GM03348 (cell line): Measurements from ENCODE around the gene CTDNEP1.
A peak's percentile ranks its signal among the peaks of the same experiment; 100 is the strongest.

Experiments
- DNase-seq: peaks from one replicate; pipeline ENCODE4 v3.0.0; 2012; ENCODE audit warnings: low spot score

The CTDNEP1 gene

DNA sequence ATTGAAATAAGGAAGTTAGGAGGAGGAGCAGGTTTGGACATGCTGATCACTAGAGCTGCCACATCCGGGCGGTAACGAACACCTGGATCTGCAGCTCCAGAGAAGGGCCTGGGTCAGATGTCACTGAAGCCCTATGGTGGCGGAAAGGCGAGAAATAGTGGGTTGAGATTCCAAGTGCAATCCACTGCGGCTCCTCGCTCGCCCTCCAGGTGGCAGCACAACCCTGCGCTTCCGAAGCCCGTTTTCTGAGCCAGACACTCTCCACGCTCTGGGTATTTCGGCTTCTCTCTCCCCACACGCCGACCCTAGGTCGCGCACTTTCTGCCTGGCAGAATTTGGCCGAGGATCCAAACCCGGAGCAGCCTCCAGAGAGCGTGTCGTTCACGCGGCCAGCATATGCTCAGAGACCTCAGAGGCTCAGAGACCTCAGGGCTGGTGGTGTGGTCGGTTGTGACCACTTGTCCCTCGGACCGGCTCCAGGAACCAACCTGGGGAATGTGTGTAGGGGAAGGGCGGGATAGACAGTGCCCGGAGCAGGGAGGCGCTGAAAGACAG is 29.1 kb upstream of the CTDNEP1 start:
- peak; percentile 91 for DNase-seq

DNA sequence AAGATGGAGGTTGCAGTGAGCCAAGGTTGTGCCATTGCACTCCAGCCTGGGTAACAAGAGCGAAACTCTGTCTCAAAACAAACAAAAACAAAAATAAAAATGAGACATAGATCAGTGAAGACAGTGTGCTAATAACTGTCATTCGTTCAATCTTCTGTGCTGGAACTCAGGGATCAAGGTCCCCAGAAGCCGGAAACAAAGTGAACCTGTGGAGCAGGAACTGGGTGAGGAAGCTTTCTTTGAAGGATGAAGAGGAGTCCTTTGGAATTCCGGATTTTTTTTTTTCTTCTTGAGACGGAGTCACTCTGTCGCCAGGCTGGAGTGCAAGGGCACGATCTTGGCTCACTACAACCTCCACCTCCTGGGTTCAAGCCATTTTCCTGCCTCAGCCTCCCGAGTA is 27.9 kb upstream of the CTDNEP1 start:
- DNase-seq: no peak

DNA sequence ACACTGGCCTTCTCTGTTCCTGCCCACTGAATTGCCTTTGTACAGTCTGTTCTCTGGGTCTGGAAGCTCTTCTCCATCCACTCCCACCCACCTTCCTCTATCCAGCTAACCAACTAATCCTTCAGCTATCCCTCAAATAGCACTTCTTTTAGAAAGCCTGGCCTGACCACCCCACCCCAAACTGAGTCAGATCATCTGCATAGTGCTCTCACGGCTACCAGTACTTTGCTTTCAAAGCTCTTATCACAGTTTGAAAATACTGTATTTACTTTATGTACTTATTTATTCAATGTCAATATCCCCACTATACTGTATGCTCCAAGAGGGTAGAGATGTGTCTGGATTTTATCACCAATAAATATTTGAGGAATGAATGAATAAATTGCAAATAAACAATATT is 15.2 kb upstream of the CTDNEP1 start:
- no peak for DNase-seq

GRCh38 chr17:7263801-7264078 is 12.2 kb upstream of the CTDNEP1 start:
- no peak for DNase-seq

DNA sequence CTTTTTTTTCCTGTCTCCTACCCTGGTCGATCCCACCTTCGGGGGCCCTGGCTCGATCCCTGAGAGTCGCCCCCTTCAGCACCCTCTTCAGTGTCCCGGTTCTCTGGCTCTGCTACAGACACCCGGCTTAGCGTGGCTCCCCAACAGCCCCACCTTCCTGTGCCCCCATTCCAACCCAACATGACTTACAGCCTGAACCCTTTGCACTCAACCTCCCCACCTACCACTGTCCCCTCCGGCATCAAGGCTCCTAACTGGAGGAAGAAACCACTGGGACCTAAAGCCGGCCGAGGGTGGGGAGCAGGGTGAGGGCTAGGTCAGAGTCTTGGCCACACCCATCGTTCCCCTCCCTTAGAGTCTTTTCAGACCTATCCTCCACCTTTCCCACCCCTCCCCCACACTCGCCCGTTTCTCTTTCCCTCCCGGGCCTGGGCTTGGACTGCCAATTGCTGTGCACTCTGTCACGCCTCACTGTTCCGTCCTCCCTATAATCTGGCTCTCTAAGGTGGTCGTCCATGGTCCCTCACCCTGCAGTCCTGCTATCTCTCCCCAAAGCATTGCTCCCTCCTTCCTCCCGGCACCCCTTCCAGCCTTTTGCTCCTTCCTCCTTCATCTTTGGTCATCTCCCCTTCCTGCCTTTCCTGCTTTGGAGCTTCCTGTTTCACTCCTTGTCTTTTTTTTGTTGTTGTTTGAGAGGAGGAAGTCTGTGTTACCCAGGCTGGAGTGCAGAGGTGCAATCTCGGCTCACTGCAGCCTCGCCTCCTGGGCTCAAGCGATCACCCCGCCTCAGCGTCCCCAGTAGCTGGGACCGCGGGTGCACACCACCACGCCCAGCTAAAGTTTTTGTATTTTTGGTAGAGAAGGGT is 11.6 kb upstream of the CTDNEP1 start:
- no peak for DNase-seq

DNA sequence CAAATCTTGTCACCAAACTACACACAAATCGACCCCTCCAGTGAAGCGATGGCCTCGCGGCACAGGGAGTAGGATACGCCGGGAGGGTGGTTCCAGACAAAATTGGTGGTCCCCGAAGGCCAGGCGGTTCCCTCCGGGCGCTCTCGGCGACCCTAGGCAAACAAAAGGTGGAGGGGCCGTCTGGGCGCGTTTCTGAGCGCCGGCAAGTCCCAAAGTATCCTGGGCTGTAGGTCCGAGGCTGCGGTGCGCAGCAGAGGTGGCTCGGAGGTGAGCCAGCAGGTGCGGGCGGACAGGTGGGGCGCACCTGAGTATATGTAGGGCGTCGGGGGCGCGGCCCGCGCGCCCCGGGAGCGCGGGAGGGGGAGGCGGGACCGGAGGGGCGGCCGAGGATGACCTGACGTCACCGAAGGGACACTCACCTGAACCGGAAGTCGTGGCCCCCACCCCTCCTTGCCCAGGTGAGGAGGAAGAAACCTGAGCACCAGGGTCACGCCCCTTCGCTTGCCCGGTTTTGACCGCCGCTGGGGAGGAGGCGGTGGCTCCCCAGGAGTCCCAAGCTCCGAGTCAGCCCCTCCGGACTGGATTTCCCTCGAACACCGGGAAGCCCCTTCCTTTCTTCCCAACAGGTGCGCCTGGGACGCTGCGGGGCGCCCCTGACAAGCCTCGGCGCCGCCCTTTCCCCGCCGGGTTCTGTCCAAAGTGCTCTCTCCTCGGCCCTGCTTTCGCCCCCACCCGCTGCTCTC is 10.8 kb upstream of the CTDNEP1 start, which contains the start of gene CLDN7:
CLDN7 (minus strand) TSS at position 287 of the 743 bp plus-strand sequence. CDS start 435 bp downstream, outside the sequence.
- DNase-seq: no peak

GRCh38 chr17:7261379-7262191 is 10.1 kb upstream of the CTDNEP1 start:
- peak; percentile 40 for DNase-seq

- DNase-seq: peak; percentile 51
These were observed 9.3 kb upstream of the CTDNEP1 start for GRCh38 chr17:7260651-7261378.

DNA sequence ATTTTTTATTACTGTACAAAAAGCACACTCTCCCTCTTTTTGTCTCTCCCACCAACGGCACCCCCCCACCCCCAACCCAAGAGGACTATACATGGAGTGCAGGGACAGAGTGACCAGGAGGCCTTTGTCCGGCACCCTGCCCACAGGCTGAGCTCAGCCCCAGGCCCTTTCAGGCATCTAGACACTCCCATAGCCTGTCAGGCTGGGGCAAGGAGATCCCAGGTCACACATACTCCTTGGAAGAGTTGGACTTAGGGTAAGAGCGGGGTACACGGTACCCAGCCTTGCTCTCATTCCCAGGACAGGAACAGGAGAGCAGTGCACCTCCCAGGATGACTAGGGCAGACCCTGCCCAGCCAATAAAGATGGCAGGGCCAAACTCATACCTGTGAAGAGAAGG is 8.6 kb upstream of the CTDNEP1 start:
- DNase-seq: no peak

- DNase-seq: no peak
These were observed 8.0 kb upstream of the CTDNEP1 start for GRCh38 chr17:7259555-7259889.

GRCh38 chr17:7258731-7259554 is 7.4 kb upstream of the CTDNEP1 start:
- no peak for DNase-seq

- no peak for DNase-seq
These were observed 5.4 kb upstream of the CTDNEP1 start for GRCh38 chr17:7256766-7257456.

- DNase-seq: no peak
These were observed 3.0 kb upstream of the CTDNEP1 start for GRCh38 chr17:7254511-7254910.

DNA sequence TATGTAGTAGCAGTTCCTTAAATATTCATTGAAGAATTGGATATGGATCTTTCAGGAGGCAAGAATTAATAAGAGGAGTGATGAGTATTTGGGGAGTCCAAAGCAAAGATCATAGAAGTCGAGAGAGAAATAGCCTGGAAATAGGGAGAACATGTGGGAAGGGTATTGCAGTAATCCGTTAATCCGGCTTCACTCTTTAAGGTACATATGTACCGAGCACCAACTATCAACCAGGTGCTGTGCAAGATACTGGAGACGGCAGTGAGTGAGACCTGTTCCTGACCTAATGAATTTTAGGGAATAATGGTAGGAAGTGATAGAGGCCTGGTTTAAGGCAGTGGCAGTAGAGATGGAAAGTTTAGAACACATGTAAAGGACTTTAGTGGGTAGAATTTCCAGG is 1.5 kb upstream of the CTDNEP1 start:
- no peak for DNase-seq

- DNase-seq: peak; percentile 93
These were observed 876 bp upstream of the CTDNEP1 start, which contains the start of gene ELP5 for GRCh38 chr17:7252176-7253043. TSS of gene ELP5 (plus strand) at chr17:7252215. CDS start at chr17:7252551, 336 bp downstream.

GRCh38 chr17:7250695-7251627 is 573 bp downstream of the CTDNEP1 start:
- no peak for DNase-seq

DNA sequence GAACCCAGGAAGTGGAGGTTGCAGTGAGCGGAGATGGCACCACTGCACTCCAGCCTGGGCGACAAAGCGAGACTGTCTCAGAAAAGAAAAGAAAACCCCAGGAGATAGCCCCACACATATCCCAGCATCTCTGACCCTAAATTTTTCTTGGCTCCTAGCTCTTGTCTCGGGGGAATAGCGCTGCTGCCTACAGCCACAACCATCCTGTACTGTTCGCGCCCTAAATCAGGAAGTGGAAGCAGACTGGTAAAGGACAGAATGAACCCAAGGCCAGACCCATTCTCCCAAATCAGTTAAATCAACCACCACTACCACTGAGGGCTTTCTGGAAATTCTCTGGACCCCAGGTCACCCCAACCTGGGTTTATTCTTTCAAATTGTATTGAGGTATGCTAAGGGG is 1.7 kb downstream of the CTDNEP1 start:
- no peak for DNase-seq

DNA sequence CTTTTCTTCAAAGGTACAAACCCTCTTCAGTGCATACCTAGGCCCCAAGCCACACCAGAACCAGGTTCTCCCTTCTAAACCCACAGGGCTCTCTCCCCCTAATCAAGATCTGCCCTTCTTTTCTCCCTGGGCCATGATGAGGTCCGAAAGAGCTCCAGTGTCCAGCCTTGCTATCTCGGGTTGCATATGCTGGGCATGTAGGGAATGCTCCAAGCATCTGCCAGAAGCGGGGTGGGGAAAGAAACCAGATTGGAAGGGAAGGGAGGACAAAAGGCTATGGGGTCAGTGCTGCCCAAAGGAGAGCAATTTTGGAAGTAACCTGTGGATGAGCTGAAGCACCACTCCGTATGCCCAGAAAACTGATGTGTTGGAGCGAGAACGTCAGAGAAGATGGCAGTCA is 2.3 kb downstream of the CTDNEP1 start:
- DNase-seq: no peak
